Measurements from ENCODE around the gene IL18RAP.

- TF ChIP-seq ZNF274 (IDR thresholded peaks at IDR 0.05; ENCODE audit: low read depth, low read length) (no peak), YY1 (IDR thresholded peaks at IDR 0.05; ENCODE audit: insufficient read depth, insufficient read length) (no peak), SUZ12 (IDR thresholded peaks at IDR 0.05; ENCODE audit: extremely low read depth, insufficient read depth, insufficient read length) (no peak)
Measured at GRCh38 chr2:102385522-102385921, 37.4 kb upstream of the IL18RAP start.
